Right lobe of liver (tissue), 6 donors: ENCODE results near the gene GABRG3. TPM values are rescaled to one million over a fixed set of nuclear protein-coding genes. Genes with fewer than 3 reads are reported as not detected.
A peak's percentile ranks its signal among the peaks of the same experiment; 100 is the strongest.

Experiments used
- ATAC-seq, 4 donors: fragments of 200-7000 bp; cut with Tn5 transposase; one replicate each; pipeline ENCODE4 v1.9.1; 2020; ENCODE audit warnings: mild to moderate bottlenecking in 4 of 4, moderate library complexity in 4 of 4
- DNase-seq, 3 donors: peaks; one replicate each; pipeline ENCODE4 v3.0.0-alpha.2; 2020
- H3K27ac ChIP-seq, 3 donors: fragments of 200-600 bp; one replicate each; pipeline ENCODE4 v1.8.0; 2022
- H3K27me3 ChIP-seq, 2 donors: fragments of 200-600 bp; one replicate each; pipeline ENCODE4 v1.8.0; 2022
- H3K36me3 ChIP-seq, 4 donors: fragments of 200-600 bp; sonication (generic) in 1 of 4; one replicate each; pipeline versions ENCODE4 v1.5.1 to v1.8.0; 2017 to 2022; ENCODE audit warnings: control low read depth in 1 of 4
- H3K4me1 ChIP-seq, 4 donors: fragments of 200-600 bp; sonication (generic) in 1 of 4; one replicate each; pipeline versions ENCODE4 v1.5.1 to v1.8.0; 2017 to 2022; ENCODE audit warnings: control low read depth in 1 of 4
- H3K4me3 ChIP-seq, 3 donors: fragments of 200-600 bp; one replicate each; pipeline ENCODE4 v1.8.0; 2022
- H3K9me3 ChIP-seq, 4 donors: fragments of 200-600 bp; sonication (generic) in 1 of 4; one replicate each; pipeline versions ENCODE4 v1.5.1 to v1.8.0; 2017 to 2022; ENCODE audit warnings: control low read depth in 1 of 4
- CTCF ChIP-seq, 4 donors: fragments of 200-600 bp in 3 of 4; fragments of 450-650 bp in 1 of 4; IDR thresholded peaks; one replicate each; pipeline versions ENCODE4 v1.5.1 to v1.8.0; 2016 to 2022; ENCODE audit warnings: antibody characterized with exemption in 4 of 4, mild to moderate bottlenecking in 2 of 4
- POLR2A ChIP-seq: fragments of 450-650 bp; IDR thresholded peaks from one replicate; pipeline ENCODE4 v1.6.1; 2017; ENCODE audit warnings: antibody characterized with exemption, mild to moderate bottlenecking
- WGBS: methylation state at CpG from one replicate; pipeline ENCODE4 v1.1.6; 2018; ENCODE audit warnings: low coverage, low lambda C conversion rate; ENCODE audit not compliant: insufficient coverage; ENCODE audit errors: missing lambda C conversion rate; 5-methylcytosine and 5-hydroxymethylcytosine counted together
- intact Hi-C, 2 donors: fragments of 100-400 bp; cut with DNase I; formaldehyde crosslinking; loops; one replicate each; pipeline versions ENCODE4 v1.11.2 to v1.14.1; 2022
- total RNA-seq, 6 experiments: library from RNA; depleted of rRNA in 2 of 6; stranded (reverse); fragments of >200 nt in 2 of 6; fragmentation: NEBNext Ultra II Directional in 3 of 6; extraction: Animal tissue kit (Norgen Biotek cat#: 25700) in 3 of 6; gene quantifications; one replicate each; pipeline versions ENCODE4 v1.1.0 to v1.2.4, GENCODE V29; 2016 to 2023
- donor health status: DM: no; HTN: yes; CAD: no.
- donor health status: DM: no; HTN: no; CAD: no.
- donor health status: DM: no; HTN: no; CAD: no.
- donor health status: DM: no; HTN: yes; CAD: no.
- donor health status: DM: no; HTN: yes; CAD: no.

The GABRG3 gene
- total RNA-seq, 6 experiments from 2014 or later: 0.18 TPM; not detected in 5

- ATAC-seq: no peak
Measured at GRCh38 chr15:27254801-27255200, 283.8 kb downstream of the GABRG3 start.

GRCh38 chr15:27256446-27256845, 285.5 kb downstream of the GABRG3 start:
- 48% methylated on average over 5 of the region's 5 CpGs for WGBS
- no peaks in the 10 kb centered on the region for H3K27me3 ChIP-seq
- no peaks in the 10 kb centered on the region for H3K9me3 ChIP-seq
- no peak overlapping the region for H3K27ac ChIP-seq
- intact Hi-C loops: no loop called here
- TF ChIP-seq CTCF (IDR thresholded peaks at IDR 0.05): no peak
- no peak for TF ChIP-seq POLR2A
- ATAC-seq: no peak
- no peaks in the 10 kb centered on the region for H3K36me3 ChIP-seq
- DNase-seq: no peak
- H3K4me1 ChIP-seq: no peaks in the 10 kb centered on the region
- no peak overlapping the region for H3K4me3 ChIP-seq

More at GRCh38 chr15:27254801-27255200, 283.8 kb downstream of the GABRG3 start:
- no peak for TF ChIP-seq CTCF (IDR thresholded peaks at IDR 0.05)
- no peak for TF ChIP-seq POLR2A
- no peaks in the 10 kb centered on the region for H3K9me3 ChIP-seq
- H3K4me3 ChIP-seq: no peak overlapping the region
- no peak for DNase-seq
- intact Hi-C loops: no loop called here
- 60% methylated on average over 1 of the region's 3 CpGs for WGBS
- no peak overlapping the region for H3K27ac ChIP-seq
- H3K36me3 ChIP-seq: no peaks in the 10 kb centered on the region
- no peaks in the 10 kb centered on the region for H3K4me1 ChIP-seq
- no peaks in the 10 kb centered on the region for H3K27me3 ChIP-seq

- no peak for DNase-seq
- TF ChIP-seq POLR2A: no peak
- no peak for TF ChIP-seq CTCF (IDR thresholded peaks at IDR 0.05)
Measured at GRCh38 chr15:27258287-27258686, 287.3 kb downstream of the GABRG3 start.

GRCh38 chr15:27260523-27260922, 289.5 kb downstream of the GABRG3 start:
- Histone ChIP-seq H3K4me1 (no peaks in the 10 kb centered on the region), H3K9me3 (no peaks in the 10 kb centered on the region), H3K27me3 (no peaks in the 10 kb centered on the region), H3K4me3 (no peak overlapping the region), H3K36me3 (no peaks in the 10 kb centered on the region), H3K27ac (no peak overlapping the region)
- intact Hi-C loops: no loop called here
- DNase-seq: no peak
- no peak for TF ChIP-seq POLR2A
- TF ChIP-seq CTCF (IDR thresholded peaks at IDR 0.05): no peak
- ATAC-seq: no peak
- WGBS: 36% methylated on average over 3 of the region's 4 CpGs

More at GRCh38 chr15:27258287-27258686, 287.3 kb downstream of the GABRG3 start:
- no peaks in the 10 kb centered on the region for H3K27me3 ChIP-seq
- H3K27ac ChIP-seq: no peak overlapping the region
- intact Hi-C loops: no loop called here
- H3K9me3 ChIP-seq: no peaks in the 10 kb centered on the region
- H3K4me3 ChIP-seq: no peak overlapping the region
- ATAC-seq: no peak
- no peaks in the 10 kb centered on the region for H3K4me1 ChIP-seq
- H3K36me3 ChIP-seq: no peaks in the 10 kb centered on the region
- 41% methylated on average over 4 of the region's 4 CpGs for WGBS

- H3K4me3 ChIP-seq: no peak overlapping the region
- TF ChIP-seq CTCF (IDR thresholded peaks at IDR 0.05) (no peak), POLR2A (no peak)
- no peaks in the 10 kb centered on the region for H3K36me3 ChIP-seq
- no peaks in the 10 kb centered on the region for H3K4me1 ChIP-seq
- no peaks in the 10 kb centered on the region for H3K27me3 ChIP-seq
- no peak overlapping the region for H3K27ac ChIP-seq
- WGBS: 38% methylated on average over 3 of the region's 3 CpGs
- intact Hi-C loops: no loop called here
- ATAC-seq (peak in 1 of 4 donors; percentile 20), DNase-seq (no peak)
- no peaks in the 10 kb centered on the region for H3K9me3 ChIP-seq
Measured at GRCh38 chr15:27268923-27269322, 297.9 kb downstream of the GABRG3 start.
